Panc1 (cell line): ENCODE data around the gene STAT3. TPM values are rescaled to one million over a fixed set of nuclear protein-coding genes. Genes with fewer than 3 reads are reported as not detected.

Experiments
- ATAC-seq: fragments of 200-7000 bp; cut with Tn5 transposase; 2 replicates; pipeline ENCODE4 v1.9.1; 2020; ENCODE audit warnings: mild to moderate bottlenecking, moderate library complexity
- BruUV-seq: library from RNA; stranded (reverse); fragments of 400-500 nt; replicated peaks from 2 replicates; lab custom pipeline; 2021; lab: Mats Ljungman, UMichigan
- CTCF ChIA-PET: fragments of 300-600 bp; sonication (Branson Sonifier 250); formaldehyde crosslinking; loops from one replicate; lab custom pipeline; 2022; ENCODE audit warnings: antibody characterized with exemption; lab: Charles Lee
- POLR2A ChIA-PET: fragments of 300-600 bp; sonication (Branson Sonifier 250); formaldehyde crosslinking; loops from one replicate; lab custom pipeline; 2022; ENCODE audit warnings: antibody characterized with exemption; lab: Charles Lee
- DNase-seq: peaks from one replicate; pipeline ENCODE4 v3.0.0-alpha.2; 2010; ENCODE audit warnings: low read depth, low spot score
- H3K27ac ChIP-seq: 2 replicates; pipeline ENCODE4 v1.5.1; 2011; ENCODE audit warnings: mild to moderate bottlenecking, low read length, inconsistent platforms
- H3K27me3 ChIP-seq: fragments of 200-500 bp; sonication (Bioruptor generic); 2 replicates; pipeline ENCODE4 v1.6.0; 2014; ENCODE audit warnings: low read length, inconsistent platforms; ENCODE audit not compliant: control insufficient read depth, insufficient read depth
- H3K36me3 ChIP-seq: fragments of 200-500 bp; sonication (Bioruptor generic); 2 replicates; pipeline ENCODE4 v1.5.1; 2014; ENCODE audit warnings: inconsistent platforms, mild to moderate bottlenecking, low read length, moderate library complexity; ENCODE audit not compliant: control insufficient read depth, insufficient read depth
- H3K4me1 ChIP-seq: 2 replicates; pipeline ENCODE4 v1.5.1; 2011; ENCODE audit warnings: inconsistent platforms, mild to moderate bottlenecking, low read length, moderate library complexity; ENCODE audit not compliant: control insufficient read depth, insufficient read depth
- H3K4me3 ChIP-seq, 2 experiments: 2 replicates each; pipeline ENCODE4 v1.5.1; 2011 to 2012; ENCODE audit warnings: low read depth in 2 of 2, low read length in 2 of 2, mild to moderate bottlenecking in 2 of 2, inconsistent platforms in 1 of 2, moderate library complexity in 1 of 2
- H3K9me3 ChIP-seq: fragments of 200-500 bp; sonication (Bioruptor generic); 2 replicates; pipeline ENCODE4 v1.5.1; 2014; ENCODE audit warnings: low read depth, mild to moderate bottlenecking, inconsistent platforms, low read length, moderate library complexity; ENCODE audit not compliant: control insufficient read depth, insufficient read depth
- CTCF ChIP-seq: fragments of 450-650 bp; IDR thresholded peaks from 2 replicates; pipeline ENCODE4 v1.5.1; 2017; ENCODE audit warnings: mild to moderate bottlenecking
- POLR2AphosphoS5 ChIP-seq: IDR thresholded peaks from 2 replicates; pipeline ENCODE4 v1.6.1; 2012; ENCODE audit warnings: mild to moderate bottlenecking, low read depth, low read length, moderate library complexity
- REST ChIP-seq, 2 experiments: IDR thresholded peaks; 2 replicates each; pipeline ENCODE4 v1.6.1; 2011 to 2012; ENCODE audit warnings: low read depth in 2 of 2, control low read depth in 1 of 2, low read length in 1 of 2, mild to moderate bottlenecking in 1 of 2, moderate library complexity in 1 of 2; ENCODE audit not compliant: insufficient read depth in 1 of 2
- SIN3A ChIP-seq: IDR thresholded peaks from 2 replicates; pipeline ENCODE4 v1.6.1; 2012; ENCODE audit warnings: low read depth, mild to moderate bottlenecking, low read length, moderate library complexity, borderline replicate concordance; ENCODE audit not compliant: insufficient read depth
- TCF7L2 ChIP-seq: IDR thresholded peaks from 2 replicates; pipeline ENCODE4 v1.6.1; 2011; ENCODE audit warnings: mild to moderate bottlenecking, low read depth, low read length, inconsistent platforms
- in situ Hi-C: cut with HindIII; loops from 2 replicates; pipeline ENCODE4 v1.10.0; 2016; ENCODE audit warnings: low sequenced_read_pairs, low pct_unique_long_range_greater_than_20kb
- intact Hi-C: fragments of 100-400 bp; cut with micrococcal nuclease; formaldehyde crosslinking; loops from one replicate; pipeline ENCODE4 v1.10.0; 2022; ENCODE audit not compliant: unreplicated experiment
- total RNA-seq: library from RNA; stranded (reverse); gene quantifications from one replicate; pipeline ENCODE4 v1.2.1, GENCODE V29; 2021; ENCODE audit not compliant: unreplicated experiment

Gene STAT3
- total RNA-seq, 1 experiment from 2014 or later: 287 TPM

- in situ Hi-C loops (no loop called here), intact Hi-C loops (no loop called here)
- Histone ChIP-seq H3K36me3 (no peaks in the 10 kb centered on the region), H3K27ac (peak overlapping the region; percentile 93), H3K4me3 (peak overlapping the region in 1 of 2 experiments; percentile 48; a peak in 2 of 4 replicates), H3K9me3 (no peaks in the 10 kb centered on the region), H3K27me3 (no peaks in the 10 kb centered on the region), H3K4me1 (peaks cover 32% of the 10 kb centered on the region)
- ChIA-PET CTCF (interaction anchor here (0.6 to 0.9 kb wide), 3 partner anchors 64 to 140 kb away, joined by 3 to 4 read pairs (median 4); no protein-coding TSS in a partner anchor), POLR2A (interaction anchor here (0.7 kb wide), 2 partner anchors 65 to 296 kb away, joined by 6 to 13 read pairs; no protein-coding TSS in a partner anchor)
- DNase-seq: no peak
- BruUV-seq: TSS peak; percentile 80
- no peak for TF ChIP-seq TCF7L2
- no peak for TF ChIP-seq POLR2AphosphoS5
- no peak for TF ChIP-seq REST (IDR thresholded peaks at IDR 0.05; ENCODE audit: insufficient read depth in 1 of 2, low read depth in 2 of 2, low read length in 1 of 2)
- no peak for TF ChIP-seq CTCF
- TF ChIP-seq SIN3A: no peak
- ATAC-seq: no peak
These were observed 101.6 kb downstream of the STAT3 start for GRCh38 chr17:42286411-42287221.

GRCh38 chr17:42285346-42286050 is 102.7 kb downstream of the STAT3 start:
- Histone ChIP-seq H3K9me3 (no peaks in the 10 kb centered on the region), H3K4me3 (no peak overlapping the region), H3K4me1 (peaks cover 38% of the 10 kb centered on the region), H3K36me3 (no peaks in the 10 kb centered on the region), H3K27ac (peak overlapping the region; percentile 68; the same call in 1 of the 2 replicates), H3K27me3 (no peaks in the 10 kb centered on the region)
- no TSS peak for BruUV-seq
- ChIA-PET POLR2A (no interaction called here), CTCF (no interaction called here)
- ATAC-seq (no peak), DNase-seq (no peak)
- intact Hi-C loops (no loop called here), in situ Hi-C loops (no loop called here)
- no peak for TF ChIP-seq REST (IDR thresholded peaks at IDR 0.05; ENCODE audit: insufficient read depth in 1 of 2, low read depth in 2 of 2, low read length in 1 of 2)
- no peak for TF ChIP-seq POLR2AphosphoS5
- no peak for TF ChIP-seq SIN3A
- no peak for TF ChIP-seq TCF7L2
- TF ChIP-seq CTCF: no peak
